ENCODE measurements around the gene COL15A1. TPM values are rescaled to one million over a fixed set of nuclear protein-coding genes. Genes with fewer than 3 reads are reported as not detected.

COL15A1 gene
- total RNA-seq, 1 experiment from 2014 or later: not detected

DNA sequence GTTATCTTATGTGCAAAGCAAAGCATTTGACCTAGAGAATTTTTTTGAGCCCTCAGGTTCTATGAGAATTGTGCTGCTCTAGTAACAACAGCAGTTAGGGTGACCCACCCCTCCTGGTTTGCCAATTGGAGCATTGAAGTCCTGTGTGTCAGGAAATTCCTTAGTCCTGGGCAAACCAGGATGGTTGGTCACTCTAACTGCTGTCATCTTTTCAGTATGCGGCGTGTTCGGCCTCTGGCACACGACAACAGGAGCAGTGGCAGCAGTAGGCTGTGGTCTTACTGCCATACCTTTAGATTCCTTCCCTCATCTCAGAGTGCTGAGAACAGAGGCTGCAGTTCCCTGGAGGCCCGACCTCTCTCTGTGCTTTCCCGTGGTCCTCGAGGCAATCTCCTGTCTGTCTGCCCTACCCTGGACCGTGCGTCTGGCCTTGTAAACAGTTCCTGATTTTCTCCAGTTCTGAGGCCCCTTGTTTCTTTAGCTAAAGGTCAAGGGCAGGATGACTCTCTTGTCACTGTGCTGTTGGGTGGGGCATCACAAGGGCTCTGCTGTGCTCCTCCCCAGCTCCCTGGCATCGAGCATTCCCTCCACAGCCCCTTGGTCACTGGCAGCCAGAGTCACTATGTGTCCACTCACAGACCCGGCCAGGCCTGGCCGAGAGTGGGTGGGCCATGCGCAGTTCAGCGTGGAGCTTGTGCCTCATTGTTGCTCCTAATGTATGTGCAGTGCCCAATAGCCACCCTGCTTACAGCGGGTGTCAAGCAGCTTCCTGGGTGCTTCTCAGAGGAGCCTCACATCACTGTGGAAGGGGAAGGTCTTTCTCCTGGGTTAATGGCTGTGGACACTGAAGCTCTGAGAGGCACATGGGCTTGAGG is 18.5 kb upstream of the COL15A1 start:
- Histone ChIP-seq H4K91ac (ENCODE audit: insufficient read length, low read depth, low read length) (no peak overlapping the region), H2BK5ac (ENCODE audit: insufficient read length, low read length) (no peak overlapping the region), H3K27me3 (ENCODE audit: insufficient read depth, low read length) (no peaks in the 10 kb centered on the region), H3K23ac (ENCODE audit: insufficient read length, low read depth, low read length) (no peak overlapping the region), H3K56ac (ENCODE audit: insufficient read length, low read depth, low read length) (no peak overlapping the region), H2BK120ac (ENCODE audit: low read depth, low read length, poor library complexity, severe bottlenecking) (no peak overlapping the region), H3K4me2 (ENCODE audit: insufficient read depth, insufficient read length, low read length) (no peak overlapping the region), H3K23me2 (ENCODE audit: insufficient read length, low read depth, low read length, poor library complexity, severe bottlenecking) (no peaks in the 10 kb centered on the region), H4K8ac (replicated peaks; ENCODE audit: insufficient read length, low read depth, low read length) (no peak overlapping the region), H3K27ac (ENCODE audit: insufficient read length, low read depth, low read length) (no peak overlapping the region), H2BK15ac (ENCODE audit: low read depth, low read length) (no peak overlapping the region), H2AK5ac (ENCODE audit: insufficient read length, low read length) (no peak overlapping the region), H4K20me1 (ENCODE audit: control insufficient read depth, insufficient read depth, insufficient read length) (no peaks in the 10 kb centered on the region), H3K9me3 (ENCODE audit: control insufficient read depth, low read depth, low read length) (no peaks in the 10 kb centered on the region), H4K5ac (ENCODE audit: insufficient read length, low read depth, low read length) (no peak overlapping the region), H3T11ph (ENCODE audit: low read length) (no peak overlapping the region), H2AFZ (ENCODE audit: low read length) (no peak overlapping the region), H3K4me1 (ENCODE audit: insufficient read depth, low read length) (peaks cover 3% of the 10 kb centered on the region; the same call in 1 of the 2 replicates), H3K9ac (ENCODE audit: extremely low read depth, insufficient read length, low read length) (no peak overlapping the region), H2BK12ac (ENCODE audit: insufficient read length, low read depth, low read length) (no peak overlapping the region), H3K79me1 (ENCODE audit: insufficient read depth, low read depth, low read length, poor library complexity, severe bottlenecking) (no peaks in the 10 kb centered on the region), H2BK20ac (ENCODE audit: low read depth, low read length, poor library complexity, severe bottlenecking) (no peak overlapping the region), H3K4ac (ENCODE audit: low read depth, low read length) (no peak overlapping the region), H3K14ac (ENCODE audit: insufficient read depth, low read length) (no peak overlapping the region), H3K79me2 (ENCODE audit: insufficient read depth, low read length) (no peaks in the 10 kb centered on the region), H3K18ac (ENCODE audit: insufficient read length, low read depth, low read length) (no peak overlapping the region)
- H3K27ac Mint-ChIP-seq: no peak overlapping the region
- peaks cover 19 to 41% of the 10 kb centered on the region in 2 experiments for H3K4me1 Mint-ChIP-seq
- no peaks in the 10 kb centered on the region for H3K36me3 Mint-ChIP-seq (ENCODE audit: insufficient read depth in 1 of 3, low read depth in 3 of 3)
- TF ChIP-seq, protein P1, sequence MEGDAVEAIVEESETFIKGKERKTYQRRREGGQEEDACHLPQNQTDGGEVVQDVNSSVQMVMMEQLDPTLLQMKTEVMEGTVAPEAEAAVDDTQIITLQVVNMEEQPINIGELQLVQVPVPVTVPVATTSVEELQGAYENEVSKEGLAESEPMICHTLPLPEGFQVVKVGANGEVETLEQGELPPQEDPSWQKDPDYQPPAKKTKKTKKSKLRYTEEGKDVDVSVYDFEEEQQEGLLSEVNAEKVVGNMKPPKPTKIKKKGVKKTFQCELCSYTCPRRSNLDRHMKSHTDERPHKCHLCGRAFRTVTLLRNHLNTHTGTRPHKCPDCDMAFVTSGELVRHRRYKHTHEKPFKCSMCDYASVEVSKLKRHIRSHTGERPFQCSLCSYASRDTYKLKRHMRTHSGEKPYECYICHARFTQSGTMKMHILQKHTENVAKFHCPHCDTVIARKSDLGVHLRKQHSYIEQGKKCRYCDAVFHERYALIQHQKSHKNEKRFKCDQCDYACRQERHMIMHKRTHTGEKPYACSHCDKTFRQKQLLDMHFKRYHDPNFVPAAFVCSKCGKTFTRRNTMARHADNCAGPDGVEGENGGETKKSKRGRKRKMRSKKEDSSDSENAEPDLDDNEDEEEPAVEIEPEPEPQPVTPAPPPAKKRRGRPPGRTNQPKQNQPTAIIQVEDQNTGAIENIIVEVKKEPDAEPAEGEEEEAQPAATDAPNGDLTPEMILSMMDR (conservative IDR thresholded peaks at IDR 0.05): no peak
- H3K4me3 Mint-ChIP-seq: no peak overlapping the region
- no CpG with 5 or more reads among the region's 15 CpGs for WGBS (ENCODE audit: extremely low coverage, insufficient read length, low lambda C conversion rate)
- H3K9me3 Mint-ChIP-seq: no peaks in the 10 kb centered on the region
- H3K27me3 Mint-ChIP-seq (ENCODE audit: low read depth): no peaks in the 10 kb centered on the region; the same call in 1 of the 2 replicates
- no peak for DNase-seq
